Liver (tissue), 9 donors: Measurements from ENCODE around the gene NCK2. TPM values are rescaled to one million over a fixed set of nuclear protein-coding genes. Genes with fewer than 3 reads are reported as not detected.
"Not testable (repeated sequence)": the region's sequence is repeated elsewhere in the genome, so short reads cannot be mapped to it uniquely, and the experiment has no call there.

Experiments used
- DNase-seq: peaks from one replicate; pipeline ENCODE4 v3.0.0-alpha.2; 2017; ENCODE audit warnings: low spot score
- H3K27ac ChIP-seq, 2 donors: one replicate each; pipeline ENCODE4 v1.7.0; 2013; ENCODE audit warnings: inconsistent platforms in 2 of 2, low read length in 2 of 2, control low read depth in 1 of 2, low read depth in 1 of 2, mild to moderate bottlenecking in 1 of 2
- H3K27me3 ChIP-seq, 4 donors: one replicate each; pipeline versions ENCODE4 v1.6.1 to v1.7.0; 2013; ENCODE audit warnings: low read length in 3 of 4, inconsistent platforms in 1 of 4, mild to moderate bottlenecking in 1 of 4, moderate library complexity in 1 of 4; ENCODE audit not compliant: control insufficient read depth in 4 of 4, insufficient read depth in 4 of 4
- H3K36me3 ChIP-seq, 4 donors: one replicate each; pipeline versions ENCODE4 v1.6.1 to v1.7.0; 2013; ENCODE audit warnings: low read length in 3 of 4, mild to moderate bottlenecking in 3 of 4, low read depth in 1 of 4, moderate library complexity in 1 of 4; ENCODE audit not compliant: control insufficient read depth in 4 of 4, insufficient read depth in 3 of 4
- H3K4me1 ChIP-seq, 4 donors: one replicate each; pipeline versions ENCODE4 v1.6.1 to v1.7.0; 2013; ENCODE audit warnings: low read length in 3 of 4, mild to moderate bottlenecking in 3 of 4, moderate library complexity in 1 of 4; ENCODE audit not compliant: control insufficient read depth in 4 of 4, insufficient read depth in 4 of 4
- H3K4me3 ChIP-seq, 3 donors: one replicate each; pipeline versions ENCODE4 v1.6.1 to v1.7.0; 2013; ENCODE audit warnings: low read length in 3 of 3, control low read depth in 1 of 3, low read depth in 1 of 3, mild to moderate bottlenecking in 1 of 3
- H3K9ac ChIP-seq, 2 donors: one replicate each; pipeline ENCODE4 v1.7.0; 2013; ENCODE audit warnings: low read length in 2 of 2, mild to moderate bottlenecking in 2 of 2, moderate library complexity in 2 of 2, control low read depth in 1 of 2, low read depth in 1 of 2
- H3K9me3 ChIP-seq, 4 donors: one replicate each; pipeline versions ENCODE4 v1.6.1 to v1.7.0; 2013; ENCODE audit warnings: low read length in 3 of 4; ENCODE audit not compliant: control insufficient read depth in 4 of 4
- EGR1 ChIP-seq, 2 donors: IDR thresholded peaks; 2 replicates each; pipeline ENCODE4 v1.6.1; 2016 to 2018; ENCODE audit warnings: antibody characterized with exemption in 2 of 2, low read depth in 2 of 2
- FOXA1 ChIP-seq: IDR thresholded peaks from 2 replicates; pipeline ENCODE4 v1.6.1; 2016; ENCODE audit warnings: antibody characterized with exemption
- FOXA2 ChIP-seq: IDR thresholded peaks from 2 replicates; pipeline ENCODE4 v1.6.1; 2016; ENCODE audit warnings: antibody characterized with exemption
- GABPA ChIP-seq, 2 donors: IDR thresholded peaks in 1 of 2; conservative IDR thresholded peaks in 1 of 2; 2 replicates each; pipeline ENCODE4 v1.6.1; 2016; ENCODE audit warnings: antibody characterized with exemption in 2 of 2, mild to moderate bottlenecking in 1 of 2, moderate library complexity in 1 of 2
- HNF4A ChIP-seq, 2 donors: conservative IDR thresholded peaks; 2 replicates each; pipeline ENCODE4 v1.6.1; 2016; ENCODE audit warnings: antibody characterized with exemption in 2 of 2, mild to moderate bottlenecking in 2 of 2
- HNF4G ChIP-seq: IDR thresholded peaks from 2 replicates; pipeline ENCODE4 v1.6.1; 2016; ENCODE audit warnings: antibody characterized with exemption
- JUND ChIP-seq, 2 donors: IDR thresholded peaks; 2 replicates each; pipeline ENCODE4 v1.6.1; 2016; ENCODE audit warnings: antibody characterized with exemption in 2 of 2
- NR2F2 ChIP-seq: IDR thresholded peaks from 2 replicates; pipeline ENCODE4 v1.6.1; 2016; ENCODE audit warnings: antibody characterized with exemption
- RAD21 ChIP-seq, 2 donors: IDR thresholded peaks; 2 replicates each; pipeline ENCODE4 v1.6.1; 2016; ENCODE audit warnings: antibody characterized with exemption in 2 of 2, mild to moderate bottlenecking in 2 of 2
- RXRA ChIP-seq, 2 donors: IDR thresholded peaks; 2 replicates each; pipeline ENCODE4 v1.6.1; 2017 to 2018; ENCODE audit warnings: antibody characterized with exemption in 2 of 2, mild to moderate bottlenecking in 1 of 2
- SP1 ChIP-seq: IDR thresholded peaks from 2 replicates; pipeline ENCODE4 v1.6.1; 2018; ENCODE audit warnings: antibody characterized with exemption, mild to moderate bottlenecking
- TAF1 ChIP-seq: conservative IDR thresholded peaks from 2 replicates; pipeline ENCODE4 v1.6.1; 2016; ENCODE audit warnings: antibody characterized with exemption, mild to moderate bottlenecking
- YY1 ChIP-seq: IDR thresholded peaks from 2 replicates; pipeline ENCODE4 v1.6.1; 2016; ENCODE audit warnings: antibody characterized with exemption, mild to moderate bottlenecking
- WGBS: extraction: QIAGEN DNeasy Blood & Tissue Kit; methylation state at CpG from one replicate; pipeline ENCODE4 v1.1.7; 2013; 5-methylcytosine and 5-hydroxymethylcytosine counted together
- polyA plus RNA-seq, 2 donors: library from polyadenylated mRNA; stranded (reverse) in 1 of 2; unstranded in 1 of 2; fragments of 200-250 nt in 1 of 2; fragments of >200 nt in 1 of 2; fragmentation: Nextera tagmentation in 1 of 2; extraction: Ambion mirVana in 1 of 2; gene quantifications; one replicate each; pipeline versions ENCODE4 v1.2.1 to v1.2.3, GENCODE V29; 2013 to 2015
- total RNA-seq, 2 donors: library from RNA; depleted of rRNA; stranded (reverse); fragments of >200 nt; gene quantifications; one replicate each; pipeline ENCODE4 v1.2.3, GENCODE V29; 2014
- TF ChIP-seq, protein P1 (sequence below): IDR thresholded peaks from 2 replicates; pipeline ENCODE4 v1.6.1; 2016; ENCODE audit warnings: antibody characterized with exemption
- TF ChIP-seq, protein P2 (sequence below): IDR thresholded peaks from 2 replicates; pipeline ENCODE4 v1.6.1; 2016; ENCODE audit warnings: antibody characterized with exemption
- TF ChIP-seq, protein P3 (sequence below): IDR thresholded peaks from 2 replicates; pipeline ENCODE4 v1.6.1; 2016; ENCODE audit warnings: antibody characterized with exemption, mild to moderate bottlenecking
- donor health status: healthy.
- donor health status: healthy.
- donor health status: healthy.
- donor health status: healthy.
- donor health status: healthy.

The NCK2 gene
- total and polyA plus RNA-seq, 4 donors, result 3.4 to 15.0 (median 10.7) TPM

DNA sequence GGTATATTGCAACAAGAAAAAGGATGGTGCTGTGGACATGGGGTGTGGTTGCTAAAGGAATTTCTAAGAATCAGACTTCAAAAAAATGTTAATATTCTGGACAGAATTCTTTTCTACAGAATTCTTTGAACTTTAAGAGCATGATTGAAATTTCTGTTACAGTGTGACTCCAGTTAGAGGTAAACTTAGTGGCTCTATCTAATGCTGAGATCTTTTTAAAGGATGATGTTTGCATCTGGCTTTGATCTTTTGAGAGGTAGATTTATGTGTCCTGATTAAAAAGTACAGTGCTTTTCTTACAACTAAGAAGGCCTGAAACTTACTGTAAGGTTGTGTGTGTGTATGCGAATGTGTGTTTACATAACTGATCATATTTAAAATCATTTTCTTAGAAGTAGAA, 25.4 kb downstream of the NCK2 start:
- Histone ChIP-seq H3K27ac (no peak overlapping the region), H3K4me3 (no peak overlapping the region), H3K27me3 (no peaks in the 10 kb centered on the region), H3K9me3 (no peaks in the 10 kb centered on the region), H3K9ac (no peak overlapping the region), H3K36me3 (no peaks in the 10 kb centered on the region), H3K4me1 (peaks cover 0 to 4% (median 0%) of the 10 kb centered on the region in 4 donors)
- DNase-seq, result no peak
- no peak for TF ChIP-seq RXRA (IDR thresholded peaks at IDR 0.05)
- TF ChIP-seq, protein P1, sequence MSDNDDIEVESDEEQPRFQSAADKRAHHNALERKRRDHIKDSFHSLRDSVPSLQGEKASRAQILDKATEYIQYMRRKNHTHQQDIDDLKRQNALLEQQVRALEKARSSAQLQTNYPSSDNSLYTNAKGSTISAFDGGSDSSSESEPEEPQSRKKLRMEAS, result no peak
- TF ChIP-seq HNF4A (conservative IDR thresholded peaks at IDR 0.05), result no peak
- no peak for TF ChIP-seq NR2F2
- TF ChIP-seq RAD21 (IDR thresholded peaks at IDR 0.05), result no peak
- TF ChIP-seq TAF1, result no peak
- TF ChIP-seq JUND (IDR thresholded peaks at IDR 0.05), result no peak
- no peak for TF ChIP-seq HNF4G
- no peak for TF ChIP-seq GABPA (IDR thresholded peaks at IDR 0.05 in 1 of 2, conservative IDR thresholded peaks at IDR 0.05 in 1 of 2)
- WGBS, result 98% methylated on average over 1 of the region's 1 CpG

DNA sequence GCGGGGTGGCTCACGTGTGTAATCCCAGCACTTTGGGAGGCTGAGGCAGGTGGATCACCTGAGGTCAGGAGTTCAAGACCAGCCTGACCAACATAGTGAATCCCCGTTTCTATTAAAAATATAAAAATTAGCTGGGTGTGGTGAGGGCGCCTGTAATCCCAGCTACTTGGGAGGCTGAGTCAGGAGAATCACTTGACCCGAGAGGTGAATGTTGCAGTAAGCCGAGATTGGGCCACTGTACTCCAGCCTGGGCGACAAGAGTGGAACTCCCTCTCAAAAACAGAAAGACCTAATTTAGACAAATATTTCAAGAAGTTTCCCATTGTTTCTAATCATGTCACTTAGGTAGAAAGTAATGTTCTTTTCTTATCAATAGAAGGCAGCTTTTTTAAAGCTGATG, 26.6 kb downstream of the NCK2 start:
- WGBS, result 83% methylated on average over 7 of the region's 7 CpGs
- H3K9ac ChIP-seq, H3K9me3 ChIP-seq, H3K4me3 ChIP-seq, H3K36me3 ChIP-seq, H3K4me1 ChIP-seq, H3K27ac ChIP-seq, DNase-seq, H3K27me3 ChIP-seq: not testable (repeated sequence)

DNA sequence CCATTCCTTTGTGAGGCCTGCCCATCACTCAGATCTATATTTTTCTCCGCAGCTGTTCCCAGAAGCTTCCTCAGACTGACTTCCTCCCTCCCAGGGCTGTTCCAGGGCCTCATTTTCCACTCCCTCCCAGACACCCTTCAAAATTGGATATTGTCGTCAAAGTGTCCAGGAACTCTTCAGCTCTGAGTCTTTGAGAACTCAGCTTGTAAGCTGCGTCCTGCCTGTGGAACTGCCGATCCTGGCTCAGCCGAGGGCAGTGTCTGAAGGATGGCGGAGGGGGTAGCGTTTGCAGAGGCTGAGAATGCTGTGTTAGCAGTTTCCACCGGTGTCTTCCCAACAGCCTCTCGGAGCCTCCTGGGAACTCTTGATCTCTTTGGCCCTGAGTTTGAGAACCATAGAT, 27.1 kb downstream of the NCK2 start:
- Histone ChIP-seq H3K27me3 (no peaks in the 10 kb centered on the region), H3K4me1 (peaks cover 0 to 6% (median 2%) of the 10 kb centered on the region in 4 donors), H3K27ac (no peak overlapping the region), H3K4me3 (no peak overlapping the region), H3K9me3 (no peaks in the 10 kb centered on the region), H3K9ac (no peak overlapping the region), H3K36me3 (no peaks in the 10 kb centered on the region)
- DNase-seq, result no peak
- 70% methylated on average over 9 of the region's 9 CpGs for WGBS
- no peak for TF ChIP-seq RXRA (IDR thresholded peaks at IDR 0.05)
- no peak for TF ChIP-seq TAF1
- TF ChIP-seq FOXA2, result no peak
- TF ChIP-seq GABPA (IDR thresholded peaks at IDR 0.05 in 1 of 2, conservative IDR thresholded peaks at IDR 0.05 in 1 of 2), result no peak
- TF ChIP-seq, protein P1, result no peak
- TF ChIP-seq HNF4G, result no peak
- no peak for TF ChIP-seq EGR1 (IDR thresholded peaks at IDR 0.05; ENCODE audit: low read depth in 2 of 2)
- no peak for TF ChIP-seq JUND (IDR thresholded peaks at IDR 0.05)
- TF ChIP-seq YY1, result no peak
- TF ChIP-seq FOXA1, result no peak
- no peak for TF ChIP-seq SP1
- TF ChIP-seq, protein P2, sequence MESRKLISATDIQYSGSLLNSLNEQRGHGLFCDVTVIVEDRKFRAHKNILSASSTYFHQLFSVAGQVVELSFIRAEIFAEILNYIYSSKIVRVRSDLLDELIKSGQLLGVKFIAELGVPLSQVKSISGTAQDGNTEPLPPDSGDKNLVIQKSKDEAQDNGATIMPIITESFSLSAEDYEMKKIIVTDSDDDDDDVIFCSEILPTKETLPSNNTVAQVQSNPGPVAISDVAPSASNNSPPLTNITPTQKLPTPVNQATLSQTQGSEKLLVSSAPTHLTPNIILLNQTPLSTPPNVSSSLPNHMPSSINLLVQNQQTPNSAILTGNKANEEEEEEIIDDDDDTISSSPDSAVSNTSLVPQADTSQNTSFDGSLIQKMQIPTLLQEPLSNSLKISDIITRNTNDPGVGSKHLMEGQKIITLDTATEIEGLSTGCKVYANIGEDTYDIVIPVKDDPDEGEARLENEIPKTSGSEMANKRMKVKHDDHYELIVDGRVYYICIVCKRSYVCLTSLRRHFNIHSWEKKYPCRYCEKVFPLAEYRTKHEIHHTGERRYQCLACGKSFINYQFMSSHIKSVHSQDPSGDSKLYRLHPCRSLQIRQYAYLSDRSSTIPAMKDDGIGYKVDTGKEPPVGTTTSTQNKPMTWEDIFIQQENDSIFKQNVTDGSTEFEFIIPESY, result no peak
- TF ChIP-seq NR2F2, result no peak
- TF ChIP-seq RAD21 (IDR thresholded peaks at IDR 0.05), result no peak
- TF ChIP-seq, protein P3, sequence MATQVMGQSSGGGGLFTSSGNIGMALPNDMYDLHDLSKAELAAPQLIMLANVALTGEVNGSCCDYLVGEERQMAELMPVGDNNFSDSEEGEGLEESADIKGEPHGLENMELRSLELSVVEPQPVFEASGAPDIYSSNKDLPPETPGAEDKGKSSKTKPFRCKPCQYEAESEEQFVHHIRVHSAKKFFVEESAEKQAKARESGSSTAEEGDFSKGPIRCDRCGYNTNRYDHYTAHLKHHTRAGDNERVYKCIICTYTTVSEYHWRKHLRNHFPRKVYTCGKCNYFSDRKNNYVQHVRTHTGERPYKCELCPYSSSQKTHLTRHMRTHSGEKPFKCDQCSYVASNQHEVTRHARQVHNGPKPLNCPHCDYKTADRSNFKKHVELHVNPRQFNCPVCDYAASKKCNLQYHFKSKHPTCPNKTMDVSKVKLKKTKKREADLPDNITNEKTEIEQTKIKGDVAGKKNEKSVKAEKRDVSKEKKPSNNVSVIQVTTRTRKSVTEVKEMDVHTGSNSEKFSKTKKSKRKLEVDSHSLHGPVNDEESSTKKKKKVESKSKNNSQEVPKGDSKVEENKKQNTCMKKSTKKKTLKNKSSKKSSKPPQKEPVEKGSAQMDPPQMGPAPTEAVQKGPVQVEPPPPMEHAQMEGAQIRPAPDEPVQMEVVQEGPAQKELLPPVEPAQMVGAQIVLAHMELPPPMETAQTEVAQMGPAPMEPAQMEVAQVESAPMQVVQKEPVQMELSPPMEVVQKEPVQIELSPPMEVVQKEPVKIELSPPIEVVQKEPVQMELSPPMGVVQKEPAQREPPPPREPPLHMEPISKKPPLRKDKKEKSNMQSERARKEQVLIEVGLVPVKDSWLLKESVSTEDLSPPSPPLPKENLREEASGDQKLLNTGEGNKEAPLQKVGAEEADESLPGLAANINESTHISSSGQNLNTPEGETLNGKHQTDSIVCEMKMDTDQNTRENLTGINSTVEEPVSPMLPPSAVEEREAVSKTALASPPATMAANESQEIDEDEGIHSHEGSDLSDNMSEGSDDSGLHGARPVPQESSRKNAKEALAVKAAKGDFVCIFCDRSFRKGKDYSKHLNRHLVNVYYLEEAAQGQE, result no peak
- no peak for TF ChIP-seq HNF4A (conservative IDR thresholded peaks at IDR 0.05)
